GM19324 (cell line): ENCODE data around the gene COA1.
"Not testable (repeated sequence)": the region's sequence is repeated elsewhere in the genome, so short reads cannot be mapped to it uniquely, and the experiment has no call there.

Experiments
- ATAC-seq: cut with Tn5 transposase; IDR thresholded peaks from one replicate; pipeline ENCODE4 v1.9.1; 2021; ENCODE audit warnings: mild to moderate bottlenecking, moderate library complexity; ENCODE audit not compliant: unreplicated experiment, low FRiP score

Gene COA1

GRCh38 chr7:43693687-43694398, 35.5 kb downstream of the COA1 start:
- ATAC-seq: no peak

GRCh38 chr7:43692582-43693373, 36.5 kb downstream of the COA1 start:
- ATAC-seq: no peak

- no peak for ATAC-seq
Observed at GRCh38 chr7:43691611-43692010, 37.7 kb downstream of the COA1 start.

- no peak for ATAC-seq
Observed at GRCh38 chr7:43689115-43689514, 40.2 kb downstream of the COA1 start.

GRCh38 chr7:43687866-43688265, 41.5 kb downstream of the COA1 start:
- ATAC-seq: not testable (repeated sequence)

GRCh38 chr7:43686991-43687390, 42.3 kb downstream of the COA1 start:
- no peak for ATAC-seq

- no peak for ATAC-seq
Observed at GRCh38 chr7:43680736-43681135, 48.6 kb downstream of the COA1 start.

GRCh38 chr7:43679210-43680068, 49.9 kb downstream of the COA1 start:
- ATAC-seq: no peak

- no peak for ATAC-seq
Observed at GRCh38 chr7:43678315-43678714, 51.0 kb downstream of the COA1 start.

- no peak for ATAC-seq
Observed at GRCh38 chr7:43677864-43678263, 51.5 kb downstream of the COA1 start.

GRCh38 chr7:43674559-43675436, 54.5 kb downstream of the COA1 start:
- no peak for ATAC-seq

- ATAC-seq: not testable (repeated sequence)
Observed at GRCh38 chr7:43673243-43673976, 55.9 kb downstream of the COA1 start.

- ATAC-seq: no peak
Observed at GRCh38 chr7:43671521-43671920, 57.8 kb downstream of the COA1 start.

GRCh38 chr7:43669286-43670081, 59.8 kb downstream of the COA1 start:
- ATAC-seq: no peak

- ATAC-seq: no peak
Observed at GRCh38 chr7:43668035-43668434, 61.3 kb downstream of the COA1 start.

GRCh38 chr7:43666938-43667337, 62.4 kb downstream of the COA1 start:
- no peak for ATAC-seq

GRCh38 chr7:43664681-43665080, 64.6 kb downstream of the COA1 start:
- no peak for ATAC-seq

- no peak for ATAC-seq
Observed at GRCh38 chr7:43660141-43660540, 69.2 kb downstream of the COA1 start.

GRCh38 chr7:43659549-43659896, 69.8 kb downstream of the COA1 start:
- ATAC-seq: no peak
